CD4-positive, alpha-beta T cell treated with Interleukin-17A for 1 hour (primary cell): ENCODE measurements around the gene MGAT4C.
"Not testable (repeated sequence)": the region's sequence is repeated elsewhere in the genome, so short reads cannot be mapped to it uniquely, and the experiment has no call there.

ENCODE experiments used
- DNase-seq: peaks from one replicate; pipeline ENCODE4 v3.0.0-alpha.2; 2020

Gene MGAT4C

GRCh38 chr12:86122846-86123468 is 133.2 kb downstream of the MGAT4C start:
- no peak for DNase-seq

GRCh38 chr12:86118161-86118560 is 138.0 kb downstream of the MGAT4C start:
- DNase-seq, result no peak

DNA sequence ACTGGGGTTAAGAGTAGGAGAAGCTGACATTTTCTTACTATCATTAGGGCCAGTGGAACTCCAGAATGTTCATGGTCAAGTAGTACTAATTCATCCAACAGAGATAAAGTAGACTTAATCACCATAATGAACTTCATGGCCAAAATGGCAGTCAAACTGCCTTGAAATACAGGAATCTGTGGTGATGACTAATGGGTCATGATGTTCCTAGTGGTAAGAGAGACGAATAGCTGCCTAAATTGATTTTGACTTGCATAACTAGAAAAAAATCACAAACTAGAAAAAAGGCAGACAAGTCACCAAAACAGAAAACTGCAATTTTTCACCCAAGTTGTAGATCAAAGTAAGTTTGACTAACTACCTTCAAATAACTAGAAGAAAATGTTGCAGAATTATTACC is 138.5 kb downstream of the MGAT4C start:
- no peak for DNase-seq

DNA sequence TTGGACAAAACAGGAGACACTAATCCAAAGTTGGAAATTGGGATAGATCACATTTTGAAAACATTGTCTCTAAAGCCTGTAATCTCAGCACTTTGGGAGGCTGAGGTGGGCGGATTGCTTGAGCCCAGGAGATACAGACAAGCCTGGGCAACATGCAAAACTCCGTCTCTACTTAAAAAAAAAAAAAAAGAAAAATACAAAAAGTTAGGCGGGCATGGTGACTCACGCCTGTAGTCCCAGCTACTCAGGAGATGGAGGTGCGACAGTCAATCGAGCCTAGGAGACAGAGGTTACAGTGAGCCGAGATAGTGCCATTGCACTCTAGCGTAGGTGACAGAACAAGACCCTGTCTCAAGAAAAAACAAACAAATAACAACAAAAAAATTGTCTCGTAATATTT is 152.1 kb downstream of the MGAT4C start:
- no peak for DNase-seq

- DNase-seq, result no peak
Measured at GRCh38 chr12:86097161-86097560, 159.0 kb downstream of the MGAT4C start.

- no peak for DNase-seq
Measured at GRCh38 chr12:86091681-86092080, 164.5 kb downstream of the MGAT4C start.

DNA sequence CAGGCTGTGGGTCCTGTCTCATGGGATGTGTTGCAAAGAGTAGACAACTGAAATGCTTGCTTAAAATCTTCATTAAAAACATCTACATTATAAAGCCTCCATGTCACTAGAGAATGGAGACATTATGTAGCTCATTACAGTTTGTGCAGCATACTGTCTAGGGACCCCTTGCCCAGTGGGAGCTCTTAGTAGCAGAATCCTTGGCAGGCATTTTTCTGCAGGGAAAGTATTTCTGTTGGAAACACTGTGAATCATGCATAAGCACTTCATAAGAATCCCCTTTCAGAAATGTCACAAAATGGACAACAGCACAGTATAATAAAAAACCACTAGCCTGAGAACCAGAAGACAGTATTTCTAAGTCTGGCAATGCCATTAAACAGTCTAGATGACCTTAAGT is 174.3 kb downstream of the MGAT4C start:
- DNase-seq, result no peak

DNA sequence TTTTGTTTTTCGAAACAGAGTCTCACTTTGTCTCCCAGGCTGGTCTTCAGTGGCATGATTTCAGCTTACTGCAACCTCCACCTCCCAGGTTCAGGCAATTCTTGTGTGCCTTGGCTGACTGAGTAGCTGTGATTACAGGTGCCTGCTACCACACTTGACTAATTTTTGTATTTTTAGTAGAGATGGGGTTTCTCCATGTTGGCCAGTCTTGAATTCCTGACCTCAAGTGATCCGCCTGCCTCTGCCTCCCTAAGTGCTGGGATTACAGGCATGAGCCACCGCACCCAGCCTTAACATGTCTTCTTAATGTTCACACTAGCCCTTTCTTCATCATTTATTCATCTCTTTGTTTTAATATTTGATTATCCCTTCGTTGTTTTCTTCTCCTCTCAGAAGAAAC is 197.1 kb downstream of the MGAT4C start:
- DNase-seq, result not testable (repeated sequence)

DNA sequence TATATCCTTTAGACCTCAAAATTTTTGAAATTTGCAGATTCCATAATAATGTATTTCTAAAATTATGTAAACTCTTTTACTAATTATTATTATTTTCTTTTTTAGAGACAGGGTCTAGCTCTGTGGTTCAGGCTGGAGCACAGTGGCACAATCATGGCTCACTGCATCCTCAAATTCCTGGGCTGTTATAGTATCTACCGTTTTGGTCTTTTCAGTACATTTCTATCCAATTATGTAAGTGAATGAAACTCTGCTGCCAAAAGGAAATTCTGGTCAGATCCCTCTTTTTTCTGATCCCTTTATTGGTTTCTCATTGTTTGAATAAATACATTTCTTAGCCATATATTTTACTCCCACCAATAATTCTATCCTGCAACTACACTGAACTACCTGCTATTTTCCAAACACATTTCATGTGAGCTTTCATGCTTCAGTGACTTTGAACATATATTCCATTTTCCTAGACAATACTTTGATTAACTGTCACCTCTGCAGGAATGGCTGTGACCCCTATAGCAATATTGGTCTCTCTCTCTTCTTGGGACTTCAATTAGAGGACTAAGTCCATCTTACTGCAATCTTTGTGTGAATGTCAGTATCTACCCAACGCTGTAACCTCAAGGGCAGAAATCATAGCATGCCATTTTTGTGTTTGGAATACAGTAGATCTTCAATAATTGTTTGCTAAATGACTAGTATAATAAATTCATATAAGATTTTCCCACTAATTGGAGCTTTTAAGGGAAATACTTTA is 198.9 kb downstream of the MGAT4C start:
- DNase-seq, result no peak

- DNase-seq, result no peak
Measured at GRCh38 chr12:86052921-86053320, 203.3 kb downstream of the MGAT4C start.

DNA sequence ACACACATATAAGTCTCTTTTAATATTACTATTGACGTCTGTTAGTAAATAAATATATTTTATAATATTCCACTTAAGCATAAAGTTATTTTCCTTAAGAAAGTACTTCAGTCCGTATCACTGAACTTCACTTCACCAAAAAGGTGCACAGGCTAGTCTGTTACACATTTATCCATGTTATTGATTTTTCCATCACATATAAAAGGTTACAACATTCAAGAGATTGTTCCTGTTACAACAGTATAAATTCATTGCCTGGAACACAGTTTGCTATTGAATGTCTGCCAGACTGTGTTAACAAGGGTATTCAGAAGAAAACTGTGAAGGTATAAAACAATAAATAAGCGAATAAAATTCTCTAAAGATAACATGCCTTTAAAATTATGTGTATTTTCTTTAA is 206.2 kb downstream of the MGAT4C start:
- DNase-seq, result no peak

GRCh38 chr12:86044396-86044795 is 211.8 kb downstream of the MGAT4C start:
- no peak for DNase-seq

DNA sequence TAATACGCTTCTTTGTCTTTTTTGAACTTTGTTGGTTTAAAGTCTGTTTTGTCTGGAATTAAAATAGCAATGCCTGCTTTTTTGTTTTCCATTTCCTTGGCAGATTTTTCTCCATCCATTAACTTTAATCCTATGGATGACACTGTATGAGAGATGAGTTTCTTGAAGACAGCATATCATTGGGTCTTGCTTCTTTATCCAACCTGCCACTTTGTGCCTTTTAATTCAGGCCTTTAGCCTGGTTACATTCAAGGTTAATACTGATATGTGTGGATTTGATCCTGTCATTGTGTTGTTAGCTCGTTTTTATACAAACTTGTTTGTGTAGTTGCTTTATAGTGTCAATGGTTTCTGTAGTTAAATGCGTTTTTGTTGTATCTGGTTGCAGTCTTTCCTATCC is 214.1 kb downstream of the MGAT4C start:
- no peak for DNase-seq

DNA sequence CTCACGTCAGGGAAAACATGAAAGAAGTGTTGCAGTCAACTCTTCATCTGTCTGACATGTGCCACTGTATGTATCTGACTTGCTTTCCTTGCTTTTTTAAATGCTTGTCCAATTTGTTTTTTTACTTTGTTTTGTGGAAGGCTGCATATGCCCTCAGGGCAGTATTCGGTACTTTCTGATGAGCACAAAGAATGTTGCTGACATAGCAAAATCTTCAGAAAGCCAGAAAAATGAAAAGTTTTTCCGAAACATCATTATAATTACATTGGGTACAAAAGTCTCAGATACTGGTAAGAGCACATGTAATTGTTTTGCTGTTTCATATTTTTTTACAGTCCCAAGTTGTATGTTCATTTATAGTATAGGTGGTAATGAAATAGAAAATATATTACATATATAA is 237.8 kb downstream of the MGAT4C start:
- no peak for DNase-seq

GRCh38 chr12:86015026-86015425 is 241.2 kb downstream of the MGAT4C start:
- DNase-seq, result no peak

GRCh38 chr12:86006727-86007126 is 249.5 kb downstream of the MGAT4C start:
- DNase-seq, result no peak

- no peak for DNase-seq
Measured at GRCh38 chr12:85998074-85998473, 258.1 kb downstream of the MGAT4C start.

- no peak for DNase-seq
Measured at GRCh38 chr12:85996280-85996679, 259.9 kb downstream of the MGAT4C start.

DNA sequence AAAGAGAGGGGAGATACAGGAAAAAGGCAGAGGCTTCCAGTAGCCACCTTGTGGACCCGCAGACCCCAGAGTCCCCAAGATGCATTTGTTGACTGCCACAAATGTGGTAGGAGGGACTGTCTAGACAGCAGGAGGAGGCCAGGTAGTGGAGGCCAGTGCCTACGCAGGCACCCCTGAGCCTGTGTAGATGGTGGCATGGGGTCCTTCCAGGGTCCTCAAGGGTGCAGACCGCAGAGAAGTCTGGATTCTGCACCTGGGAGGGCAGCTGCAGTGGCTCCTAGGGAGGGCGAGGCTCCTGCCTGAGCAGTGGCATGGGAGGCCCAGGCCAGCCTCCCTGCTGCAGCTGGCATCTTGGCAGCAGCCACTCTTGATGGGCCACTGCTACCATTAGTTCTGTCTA is 262.4 kb downstream of the MGAT4C start:
- DNase-seq, result no peak

DNA sequence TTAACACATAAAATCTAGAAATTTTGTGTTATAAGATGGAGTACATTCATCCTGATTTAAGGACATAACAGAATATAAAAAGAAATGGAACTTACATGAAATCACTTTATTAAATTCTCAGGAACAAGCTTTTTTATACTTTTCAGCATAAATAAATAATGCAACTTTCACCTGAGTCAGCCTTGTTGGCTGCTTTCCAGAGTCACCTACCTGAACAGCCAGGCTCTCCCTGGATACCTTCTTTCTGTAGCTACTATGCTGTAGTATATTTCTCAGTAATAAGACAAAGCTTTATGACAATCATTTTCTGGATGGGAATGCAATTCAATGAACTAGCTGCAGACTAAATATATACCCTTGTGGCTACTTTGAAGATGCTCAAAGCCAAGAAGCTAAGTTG is 270.2 kb downstream of the MGAT4C start:
- no peak for DNase-seq

- no peak for DNase-seq
Measured at GRCh38 chr12:85983601-85984000, 272.6 kb downstream of the MGAT4C start.

DNA sequence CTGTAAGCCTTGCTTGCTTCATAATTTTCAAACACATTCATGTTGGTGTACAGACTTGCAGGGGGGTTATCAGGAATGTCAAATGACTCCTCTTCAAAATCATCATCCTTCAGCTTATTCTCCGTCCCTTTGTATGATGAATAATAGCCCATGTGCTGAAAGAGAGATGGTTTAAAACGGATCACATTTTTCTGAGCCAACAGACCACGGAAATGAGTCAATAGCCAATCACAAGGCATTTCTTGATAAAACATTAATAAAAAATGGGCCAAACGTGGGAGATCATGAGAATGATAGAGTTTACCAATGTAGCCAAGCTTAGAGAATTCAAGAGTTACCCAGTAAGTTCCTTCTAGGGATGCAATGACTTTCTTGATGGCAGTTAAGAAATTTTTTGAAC is 276.6 kb downstream of the MGAT4C start:
- DNase-seq, result no peak

GRCh38 chr12:85975716-85976115 is 280.5 kb downstream of the MGAT4C start:
- DNase-seq, result no peak

- no peak for DNase-seq
Measured at GRCh38 chr12:85971800-85972199, 284.4 kb downstream of the MGAT4C start.

- DNase-seq, result no peak
Measured at GRCh38 chr12:85968606-85969005, 287.6 kb downstream of the MGAT4C start.
